ENCODE data around the gene ZNF81. TPM values are rescaled to one million over a fixed set of nuclear protein-coding genes. Genes with fewer than 3 reads are reported as not detected.

Gene ZNF81
- total and polyA plus RNA-seq, 2 of the 4 experiments (the other 2 are of a cell fraction), result 2.1 to 4.5 TPM

DNA sequence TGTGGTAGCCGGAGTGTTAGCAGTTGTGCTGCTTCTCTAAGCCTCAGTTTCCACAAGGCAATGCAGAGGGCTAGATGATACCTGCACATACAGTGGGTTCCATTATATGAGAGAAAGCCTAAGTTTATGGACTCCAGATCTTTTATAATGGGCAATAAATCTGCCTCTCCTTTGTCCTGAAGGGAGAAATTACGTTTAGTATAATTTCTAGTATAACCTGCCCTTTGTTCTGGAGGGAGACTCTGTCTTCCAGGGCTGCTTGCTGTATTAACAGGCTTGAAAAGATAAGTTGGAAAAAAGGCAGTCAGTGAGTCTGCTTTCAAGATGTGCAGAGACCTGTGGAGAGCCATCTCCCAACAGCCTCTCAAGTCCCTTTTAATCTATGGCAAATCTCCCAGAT, 42.8 kb downstream of the ZNF81 start:
- ATAC-seq (ENCODE audit: low read depth) (no peak), DNase-seq (no peak)
- no peak for TF ChIP-seq CHD1 (IDR thresholded peaks at IDR 0.05; ENCODE audit: low read depth, low read length)
- TF ChIP-seq, protein P1, sequence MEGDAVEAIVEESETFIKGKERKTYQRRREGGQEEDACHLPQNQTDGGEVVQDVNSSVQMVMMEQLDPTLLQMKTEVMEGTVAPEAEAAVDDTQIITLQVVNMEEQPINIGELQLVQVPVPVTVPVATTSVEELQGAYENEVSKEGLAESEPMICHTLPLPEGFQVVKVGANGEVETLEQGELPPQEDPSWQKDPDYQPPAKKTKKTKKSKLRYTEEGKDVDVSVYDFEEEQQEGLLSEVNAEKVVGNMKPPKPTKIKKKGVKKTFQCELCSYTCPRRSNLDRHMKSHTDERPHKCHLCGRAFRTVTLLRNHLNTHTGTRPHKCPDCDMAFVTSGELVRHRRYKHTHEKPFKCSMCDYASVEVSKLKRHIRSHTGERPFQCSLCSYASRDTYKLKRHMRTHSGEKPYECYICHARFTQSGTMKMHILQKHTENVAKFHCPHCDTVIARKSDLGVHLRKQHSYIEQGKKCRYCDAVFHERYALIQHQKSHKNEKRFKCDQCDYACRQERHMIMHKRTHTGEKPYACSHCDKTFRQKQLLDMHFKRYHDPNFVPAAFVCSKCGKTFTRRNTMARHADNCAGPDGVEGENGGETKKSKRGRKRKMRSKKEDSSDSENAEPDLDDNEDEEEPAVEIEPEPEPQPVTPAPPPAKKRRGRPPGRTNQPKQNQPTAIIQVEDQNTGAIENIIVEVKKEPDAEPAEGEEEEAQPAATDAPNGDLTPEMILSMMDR (conservative IDR thresholded peaks at IDR 0.05; ENCODE audit: low read depth, low read length), result no peak
- no peak for TF ChIP-seq POLR2A (IDR thresholded peaks at IDR 0.05; ENCODE audit: low read depth, low read length)
- TF ChIP-seq CEBPB (IDR thresholded peaks at IDR 0.05; ENCODE audit: low read depth, low read length), result no peak
- TF ChIP-seq USF2 (IDR thresholded peaks at IDR 0.05; ENCODE audit: low read depth, low read length), result no peak
- TF ChIP-seq RCOR1 (IDR thresholded peaks at IDR 0.05; ENCODE audit: insufficient replicate concordance, low read length), result no peak
- no peak for TF ChIP-seq NFE2L2 (IDR thresholded peaks at IDR 0.05; ENCODE audit: low read depth, low read length)
- TF ChIP-seq MXI1 (IDR thresholded peaks at IDR 0.05; ENCODE audit: borderline replicate concordance, low read depth, low read length), result no peak
- TF ChIP-seq MAFK (IDR thresholded peaks at IDR 0.05; ENCODE audit: low read depth, low read length), result no peak
- no peak for TF ChIP-seq FOS (IDR thresholded peaks at IDR 0.05; ENCODE audit: low read depth, low read length)
- TF ChIP-seq, protein P2, sequence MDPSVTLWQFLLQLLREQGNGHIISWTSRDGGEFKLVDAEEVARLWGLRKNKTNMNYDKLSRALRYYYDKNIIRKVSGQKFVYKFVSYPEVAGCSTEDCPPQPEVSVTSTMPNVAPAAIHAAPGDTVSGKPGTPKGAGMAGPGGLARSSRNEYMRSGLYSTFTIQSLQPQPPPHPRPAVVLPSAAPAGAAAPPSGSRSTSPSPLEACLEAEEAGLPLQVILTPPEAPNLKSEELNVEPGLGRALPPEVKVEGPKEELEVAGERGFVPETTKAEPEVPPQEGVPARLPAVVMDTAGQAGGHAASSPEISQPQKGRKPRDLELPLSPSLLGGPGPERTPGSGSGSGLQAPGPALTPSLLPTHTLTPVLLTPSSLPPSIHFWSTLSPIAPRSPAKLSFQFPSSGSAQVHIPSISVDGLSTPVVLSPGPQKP (IDR thresholded peaks at IDR 0.05; ENCODE audit: borderline replicate concordance, low read depth, low read length), result no peak
- no peak for TF ChIP-seq MAZ (IDR thresholded peaks at IDR 0.05; ENCODE audit: borderline replicate concordance, low read depth, low read length)
- TF ChIP-seq SMC3 (IDR thresholded peaks at IDR 0.05; ENCODE audit: low read depth, low read length), result no peak
- TF ChIP-seq RAD21 (IDR thresholded peaks at IDR 0.05; ENCODE audit: low read length), result no peak
- no peak for TF ChIP-seq RFX5 (IDR thresholded peaks at IDR 0.05; ENCODE audit: low read depth, low read length)
- TF ChIP-seq BHLHE40 (IDR thresholded peaks at IDR 0.05; ENCODE audit: low read depth, low read length), result no peak
- no peak overlapping the region for H4K91ac ChIP-seq (ENCODE audit: insufficient read depth, low read depth, low read length)
- no CpG with 5 or more reads among the region's 2 CpGs for WGBS, 2 experiments (ENCODE audit: extremely low coverage in 2 of 2, insufficient read length in 1 of 2)
- no peak overlapping the region for H2AK9ac ChIP-seq (replicated peaks; ENCODE audit: low read depth, low read length, poor library complexity)
- no peak overlapping the region for H3K4me3 ChIP-seq (ENCODE audit: insufficient read depth, low read depth, low read length)
- no peak overlapping the region for H3K4ac ChIP-seq (ENCODE audit: low read depth, low read length)
- no peaks in the 10 kb centered on the region for H3K9me3 ChIP-seq (ENCODE audit: control insufficient read depth, insufficient read depth, low read length)
- no peak overlapping the region for H2BK5ac ChIP-seq (ENCODE audit: low read depth, low read length, poor library complexity, severe bottlenecking)
- no peaks in the 10 kb centered on the region for H3K36me3 ChIP-seq (ENCODE audit: control insufficient read depth, insufficient read depth, low read length)
- no peaks in the 10 kb centered on the region for H3K4me1 ChIP-seq (ENCODE audit: control insufficient read depth, insufficient read depth, low read length)
- in situ Hi-C loops (cut with MboI; ENCODE audit: low sequenced_read_pairs), result no loop called here
- no peak overlapping the region for H3K56ac ChIP-seq (ENCODE audit: extremely low read depth, insufficient read depth, low read length)
- no peaks in the 10 kb centered on the region for H3K9me1 ChIP-seq (ENCODE audit: insufficient read depth, low read length)
- H3K27ac ChIP-seq (ENCODE audit: insufficient read depth, low read length), result no peak overlapping the region
- no peaks in the 10 kb centered on the region for H3K27me3 ChIP-seq (ENCODE audit: control insufficient read depth, insufficient read depth, low read length)
- no peak overlapping the region for H4K8ac ChIP-seq (ENCODE audit: low read depth in 2 of 2, low read length in 2 of 2)
- BruUV-seq (replicated peaks), result no TSS peak
- no peak overlapping the region for H4K5ac ChIP-seq (ENCODE audit: low read depth, low read length)
- no peak overlapping the region for H3K18ac ChIP-seq (ENCODE audit: low read depth, low read length)
- H2BK20ac ChIP-seq (ENCODE audit: low read depth, low read length), result no peak overlapping the region
- H2BK15ac ChIP-seq (ENCODE audit: low read depth, low read length), result no peak overlapping the region
- CTCF ChIA-PET, result no interaction called here
- H3K9ac ChIP-seq (ENCODE audit: low read depth, low read length), result no peak overlapping the region
- no peak overlapping the region for H2BK120ac ChIP-seq (ENCODE audit: low read depth, low read length)
- no peak overlapping the region for H2AK5ac ChIP-seq (ENCODE audit: low read depth, low read length)
- intact Hi-C loops (cut with micrococcal nuclease), result no loop called here
- H3K4me2 ChIP-seq (ENCODE audit: low read depth, low read length), result no peak overlapping the region
- no peak overlapping the region for H3K23ac ChIP-seq (ENCODE audit: low read depth, low read length)
- dilution Hi-C loops (cut with HindIII; ENCODE audit: low sequenced_read_pairs, unreplicated experiment), result no loop called here
- no peak overlapping the region for H3K14ac ChIP-seq (replicated peaks; ENCODE audit: low read depth, low read length)
- no peak overlapping the region for H2AFZ ChIP-seq (replicated peaks; ENCODE audit: low read length, poor library complexity)
- POLR2A ChIA-PET (ENCODE audit: unreplicated experiment), result no interaction called here
- no peaks in the 10 kb centered on the region for H4K20me1 ChIP-seq (ENCODE audit: insufficient read depth, low read length)
- H3K79me1 ChIP-seq (ENCODE audit: low read depth in 1 of 2, low read length in 2 of 2), result no peaks in the 10 kb centered on the region
